PC-9 (cell line): Measurements from ENCODE around the gene CDADC1.

Experiments
- EZH2 ChIP-seq: fragments of 200-600 bp; sonication (generic); IDR thresholded peaks from 2 replicates; pipeline ENCODE4 v1.8.0; 2017; ENCODE audit warnings: antibody characterized with exemption, low read depth
- TF ChIP-seq, protein P1 (sequence below): fragments of 200-600 bp; sonication (generic); conservative IDR thresholded peaks from 2 replicates; pipeline ENCODE4 v1.6.1; 2017; ENCODE audit warnings: mixed run types, antibody characterized with exemption, mild to moderate bottlenecking, moderate library complexity

DNA sequence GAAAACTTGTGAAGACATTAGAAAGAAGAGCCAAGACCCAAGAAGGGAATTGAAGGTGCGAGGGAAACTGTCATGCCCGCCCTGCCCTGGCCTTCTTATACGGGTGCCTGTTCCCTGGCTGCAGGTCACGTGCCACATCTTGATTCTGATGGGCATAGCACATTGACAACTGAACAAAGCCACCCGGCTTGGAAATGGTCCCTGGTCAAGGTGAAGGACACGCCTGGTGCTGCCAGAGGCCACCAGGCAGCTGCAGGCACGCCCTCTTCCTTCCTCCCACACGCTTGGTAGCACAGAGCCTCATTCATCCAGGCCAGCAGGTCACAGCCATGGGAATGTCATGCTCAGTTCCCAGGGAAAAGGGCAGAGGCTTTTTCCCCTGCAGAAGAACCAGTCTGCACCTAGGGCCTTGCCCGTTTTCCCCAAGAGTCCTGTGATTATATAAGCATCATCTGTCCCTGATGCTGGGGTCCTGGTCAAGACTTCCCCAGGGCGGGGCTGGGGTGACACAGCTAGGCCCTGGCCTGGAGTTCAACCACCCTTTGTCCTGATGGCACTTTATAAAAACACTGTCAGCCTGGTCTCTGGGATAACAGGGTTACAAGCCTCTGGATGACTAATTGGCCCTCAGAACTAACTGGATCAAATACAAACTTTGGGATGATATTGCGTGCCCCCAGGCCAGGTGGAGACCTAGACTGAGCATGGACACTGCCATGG is 56.0 kb downstream of the CDADC1 start:
- TF ChIP-seq, protein P1, sequence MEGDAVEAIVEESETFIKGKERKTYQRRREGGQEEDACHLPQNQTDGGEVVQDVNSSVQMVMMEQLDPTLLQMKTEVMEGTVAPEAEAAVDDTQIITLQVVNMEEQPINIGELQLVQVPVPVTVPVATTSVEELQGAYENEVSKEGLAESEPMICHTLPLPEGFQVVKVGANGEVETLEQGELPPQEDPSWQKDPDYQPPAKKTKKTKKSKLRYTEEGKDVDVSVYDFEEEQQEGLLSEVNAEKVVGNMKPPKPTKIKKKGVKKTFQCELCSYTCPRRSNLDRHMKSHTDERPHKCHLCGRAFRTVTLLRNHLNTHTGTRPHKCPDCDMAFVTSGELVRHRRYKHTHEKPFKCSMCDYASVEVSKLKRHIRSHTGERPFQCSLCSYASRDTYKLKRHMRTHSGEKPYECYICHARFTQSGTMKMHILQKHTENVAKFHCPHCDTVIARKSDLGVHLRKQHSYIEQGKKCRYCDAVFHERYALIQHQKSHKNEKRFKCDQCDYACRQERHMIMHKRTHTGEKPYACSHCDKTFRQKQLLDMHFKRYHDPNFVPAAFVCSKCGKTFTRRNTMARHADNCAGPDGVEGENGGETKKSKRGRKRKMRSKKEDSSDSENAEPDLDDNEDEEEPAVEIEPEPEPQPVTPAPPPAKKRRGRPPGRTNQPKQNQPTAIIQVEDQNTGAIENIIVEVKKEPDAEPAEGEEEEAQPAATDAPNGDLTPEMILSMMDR = no peak
- no peak for TF ChIP-seq EZH2
